Activated naive CD8-positive, alpha-beta T cell (primary cell): ENCODE measurements around the gene ATXN7L1.
"Not testable (repeated sequence)": the region's sequence is repeated elsewhere in the genome, so short reads cannot be mapped to it uniquely, and the experiment has no call there.

Source experiments
- H3K27ac Mint-ChIP-seq: one replicate; pipeline ENCODE4 v1.8.0; 2021; ENCODE audit warnings: mixed read lengths
- H3K27me3 Mint-ChIP-seq: one replicate; pipeline ENCODE4 v1.8.0; 2021; ENCODE audit warnings: mixed read lengths
- H3K36me3 Mint-ChIP-seq: one replicate; pipeline ENCODE4 v1.8.0; 2021; ENCODE audit warnings: mixed read lengths
- H3K4me1 Mint-ChIP-seq: one replicate; pipeline ENCODE4 v1.8.0; 2021; ENCODE audit warnings: low read depth, mixed read lengths
- H3K4me3 Mint-ChIP-seq: one replicate; pipeline ENCODE4 v1.8.0; 2021; ENCODE audit warnings: mild to moderate bottlenecking, mixed read lengths
- H3K9me3 Mint-ChIP-seq: one replicate; pipeline ENCODE4 v1.8.0; 2021; ENCODE audit warnings: low read depth, mixed read lengths

The ATXN7L1 gene

GRCh38 chr7:105699568-105700236, 176.7 kb downstream of the ATXN7L1 start:
- Mint-ChIP-seq H3K36me3 (peaks cover 2% of the 10 kb centered on the region), H3K9me3 (no peaks in the 10 kb centered on the region), H3K27me3 (no peaks in the 10 kb centered on the region)

DNA sequence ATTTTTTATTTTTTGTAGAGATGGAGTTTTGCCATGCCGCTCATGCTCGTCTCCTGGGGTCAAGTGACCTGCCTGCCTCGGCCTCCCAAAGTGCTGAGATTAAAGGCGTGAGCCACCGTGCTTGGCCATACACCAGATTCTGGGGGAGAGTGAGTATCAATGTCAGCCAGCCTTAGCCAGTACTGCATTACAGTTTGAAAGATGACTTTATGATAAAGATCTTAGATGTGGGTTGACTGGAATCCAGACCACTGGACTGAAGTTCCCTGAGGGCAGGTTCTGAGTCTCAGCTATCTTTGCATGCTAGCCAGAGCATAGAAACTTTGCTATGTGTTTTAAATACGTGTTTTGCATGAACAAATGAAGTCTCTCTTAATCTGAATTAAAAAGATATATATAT, 177.9 kb downstream of the ATXN7L1 start:
- H3K27ac Mint-ChIP-seq = no peak overlapping the region
- H3K27me3 Mint-ChIP-seq = no peaks in the 10 kb centered on the region
- no peaks in the 10 kb centered on the region for H3K9me3 Mint-ChIP-seq
- H3K4me3 Mint-ChIP-seq = no peak overlapping the region
- H3K4me1 Mint-ChIP-seq = peaks cover 3% of the 10 kb centered on the region
- peaks cover 2% of the 10 kb centered on the region for H3K36me3 Mint-ChIP-seq

More at GRCh38 chr7:105699568-105700236, 176.7 kb downstream of the ATXN7L1 start:
- Mint-ChIP-seq H3K4me3 (no peak overlapping the region), H3K27ac (no peak overlapping the region), H3K4me1 (no peaks in the 10 kb centered on the region)

DNA sequence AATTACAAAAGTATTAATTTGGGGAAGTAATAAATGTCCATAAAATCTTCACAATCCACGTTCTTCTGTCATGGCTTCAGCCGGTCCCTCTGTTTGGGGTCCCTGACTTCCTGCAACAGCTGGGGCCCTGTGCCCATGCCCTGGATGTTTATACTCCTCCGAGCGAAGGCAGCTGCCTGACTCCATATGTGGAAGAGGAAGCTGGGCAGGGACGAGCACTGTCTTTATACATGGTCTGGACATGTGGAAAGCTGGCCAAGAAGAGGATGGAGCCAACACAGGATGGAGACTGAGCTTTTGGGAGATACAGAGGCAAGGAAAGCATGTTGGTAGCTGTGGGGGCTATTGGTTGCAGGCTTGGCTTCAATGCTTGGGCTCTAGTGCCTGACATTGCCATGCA, 178.6 kb downstream of the ATXN7L1 start:
- Mint-ChIP-seq H3K4me3 (no peak overlapping the region), H3K4me1 (peaks cover 11% of the 10 kb centered on the region), H3K27me3 (no peaks in the 10 kb centered on the region), H3K9me3 (no peaks in the 10 kb centered on the region), H3K36me3 (peaks cover 2% of the 10 kb centered on the region), H3K27ac (no peak overlapping the region)

- peaks cover 14% of the 10 kb centered on the region for H3K4me1 Mint-ChIP-seq
- H3K27ac Mint-ChIP-seq = not testable (repeated sequence)
Observed at GRCh38 chr7:105697169-105697568, 179.2 kb downstream of the ATXN7L1 start.

GRCh38 chr7:105693576-105693975, 182.8 kb downstream of the ATXN7L1 start:
- no peak overlapping the region for H3K27ac Mint-ChIP-seq
- H3K36me3 Mint-ChIP-seq = peaks cover 2% of the 10 kb centered on the region
- H3K4me1 Mint-ChIP-seq = peaks cover 44% of the 10 kb centered on the region
- no peak overlapping the region for H3K4me3 Mint-ChIP-seq
- no peaks in the 10 kb centered on the region for H3K27me3 Mint-ChIP-seq
- no peaks in the 10 kb centered on the region for H3K9me3 Mint-ChIP-seq

More at GRCh38 chr7:105697169-105697568, 179.2 kb downstream of the ATXN7L1 start:
- H3K27me3 Mint-ChIP-seq, H3K9me3 Mint-ChIP-seq, H3K36me3 Mint-ChIP-seq, H3K4me3 Mint-ChIP-seq: not testable (repeated sequence)

DNA sequence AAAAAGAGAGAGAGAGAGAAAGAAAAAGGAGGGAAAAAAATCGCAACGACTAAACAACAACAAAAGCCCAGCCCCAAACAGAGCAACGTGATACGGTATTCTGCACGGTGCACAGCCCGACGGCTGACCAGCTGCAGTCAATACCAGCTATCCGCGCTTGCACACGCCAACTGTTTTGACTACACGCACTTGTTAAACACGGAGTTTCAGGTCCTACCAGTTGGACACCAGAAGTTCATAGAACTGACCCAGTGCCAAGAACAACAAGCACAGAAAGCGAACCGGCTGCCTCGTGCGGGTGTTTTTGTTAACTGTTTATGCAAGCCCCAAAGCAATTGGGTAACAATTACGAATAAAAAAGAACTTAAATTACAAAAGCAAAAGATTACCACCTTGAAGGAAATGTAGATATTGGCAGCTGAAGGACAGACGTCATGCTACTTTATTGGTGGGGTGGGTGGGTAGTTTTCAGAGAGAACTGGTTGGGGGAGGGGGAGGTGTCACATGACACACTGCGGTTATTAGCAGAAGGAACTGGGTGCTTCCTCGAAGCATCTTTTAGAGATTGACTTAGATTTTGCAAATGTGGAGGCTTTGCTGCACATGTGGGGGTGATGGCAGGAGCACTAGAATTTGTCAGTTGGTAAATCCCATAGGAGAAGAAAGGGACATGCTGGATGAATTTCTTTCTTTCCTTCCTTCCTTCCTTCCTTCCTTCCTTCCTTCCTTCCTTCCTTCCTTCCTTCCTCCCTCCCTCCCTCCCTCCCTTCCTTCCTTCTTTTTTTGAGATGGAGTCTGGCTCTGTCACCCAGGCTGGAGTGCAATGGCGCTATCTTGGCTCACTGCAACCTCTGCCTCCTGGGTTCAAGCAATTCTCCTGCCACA, 184.5 kb downstream of the ATXN7L1 start:
- H3K36me3 Mint-ChIP-seq = peaks cover 4% of the 10 kb centered on the region
- peak overlapping the region; percentile 96 for H3K27ac Mint-ChIP-seq
- peak overlapping the region; percentile 96 for H3K4me3 Mint-ChIP-seq
- H3K4me1 Mint-ChIP-seq = peaks cover 55% of the 10 kb centered on the region
- no peaks in the 10 kb centered on the region for H3K9me3 Mint-ChIP-seq
- H3K27me3 Mint-ChIP-seq = no peaks in the 10 kb centered on the region

DNA sequence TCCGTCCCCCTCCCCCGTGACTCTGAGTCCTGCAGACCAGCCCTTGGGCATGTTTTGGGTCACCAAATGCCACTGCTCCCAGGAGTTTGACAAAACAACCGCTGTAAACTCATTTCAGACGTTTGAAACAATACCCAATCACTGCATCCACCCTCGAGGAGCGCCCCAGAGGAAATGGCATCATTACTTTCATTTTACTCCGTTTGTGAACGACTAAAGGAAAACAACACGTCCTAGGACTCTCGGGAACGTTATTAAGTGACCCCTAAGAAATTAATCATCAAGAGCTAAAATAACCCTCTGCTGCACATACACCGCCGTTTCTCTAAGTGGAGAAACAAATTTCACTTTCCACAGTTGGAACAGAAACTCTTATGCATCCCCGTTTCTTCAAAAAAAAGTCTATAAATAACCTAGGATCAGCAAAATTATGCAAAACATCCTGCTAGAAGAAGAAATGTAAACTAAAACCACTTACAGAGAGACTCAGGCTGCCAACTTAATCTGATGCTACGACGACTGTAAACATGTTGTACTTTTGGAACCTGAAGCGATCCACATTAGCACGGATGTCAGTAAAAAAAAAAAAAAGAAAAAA, 185.2 kb downstream of the ATXN7L1 start:
- Mint-ChIP-seq H3K36me3 (peaks cover 5% of the 10 kb centered on the region), H3K27me3 (no peaks in the 10 kb centered on the region), H3K4me3 (peak overlapping the region; percentile 96), H3K27ac (peak overlapping the region; percentile 96), H3K9me3 (no peaks in the 10 kb centered on the region), H3K4me1 (peaks cover 56% of the 10 kb centered on the region)

- peak overlapping the region; percentile 96 for H3K4me3 Mint-ChIP-seq
- peak overlapping the region; percentile 96 for H3K27ac Mint-ChIP-seq
- H3K4me1 Mint-ChIP-seq = peaks cover 59% of the 10 kb centered on the region
- H3K27me3 Mint-ChIP-seq = no peaks in the 10 kb centered on the region
- H3K36me3 Mint-ChIP-seq = peaks cover 5% of the 10 kb centered on the region
- no peaks in the 10 kb centered on the region for H3K9me3 Mint-ChIP-seq
Observed at GRCh38 chr7:105690325-105690945, 186.0 kb downstream of the ATXN7L1 start.

- peaks cover 9% of the 10 kb centered on the region for H3K36me3 Mint-ChIP-seq
- no peaks in the 10 kb centered on the region for H3K9me3 Mint-ChIP-seq
- peak overlapping the region; percentile 4 for H3K4me3 Mint-ChIP-seq
- no peaks in the 10 kb centered on the region for H3K27me3 Mint-ChIP-seq
- H3K27ac Mint-ChIP-seq = peak overlapping the region; percentile 46
- H3K4me1 Mint-ChIP-seq = peaks cover 60% of the 10 kb centered on the region
Observed at GRCh38 chr7:105689067-105689819, 187.2 kb downstream of the ATXN7L1 start.

DNA sequence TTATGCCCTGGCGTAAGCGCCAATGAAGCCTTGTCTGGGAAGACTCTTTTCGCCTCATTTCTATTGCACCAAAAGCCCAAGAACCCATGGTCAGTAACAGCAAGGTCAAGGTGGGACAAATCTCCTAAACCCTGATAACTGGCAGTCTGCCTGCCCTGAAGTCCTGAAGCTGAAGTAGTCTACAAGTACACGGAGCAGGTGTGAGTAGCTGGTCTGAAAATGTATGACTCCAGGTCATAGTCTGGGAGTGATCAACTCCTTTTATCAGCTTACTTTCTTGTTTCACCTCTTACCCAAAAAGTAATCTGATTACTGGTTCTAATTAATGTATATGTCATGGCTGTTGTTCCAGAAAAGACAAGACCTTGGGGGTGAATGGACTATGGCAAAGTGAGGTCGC, 187.8 kb downstream of the ATXN7L1 start:
- no peaks in the 10 kb centered on the region for H3K9me3 Mint-ChIP-seq
- peaks cover 12% of the 10 kb centered on the region for H3K36me3 Mint-ChIP-seq
- H3K4me3 Mint-ChIP-seq = no peak overlapping the region
- H3K27ac Mint-ChIP-seq = no peak overlapping the region
- H3K27me3 Mint-ChIP-seq = no peaks in the 10 kb centered on the region
- H3K4me1 Mint-ChIP-seq = peaks cover 59% of the 10 kb centered on the region

DNA sequence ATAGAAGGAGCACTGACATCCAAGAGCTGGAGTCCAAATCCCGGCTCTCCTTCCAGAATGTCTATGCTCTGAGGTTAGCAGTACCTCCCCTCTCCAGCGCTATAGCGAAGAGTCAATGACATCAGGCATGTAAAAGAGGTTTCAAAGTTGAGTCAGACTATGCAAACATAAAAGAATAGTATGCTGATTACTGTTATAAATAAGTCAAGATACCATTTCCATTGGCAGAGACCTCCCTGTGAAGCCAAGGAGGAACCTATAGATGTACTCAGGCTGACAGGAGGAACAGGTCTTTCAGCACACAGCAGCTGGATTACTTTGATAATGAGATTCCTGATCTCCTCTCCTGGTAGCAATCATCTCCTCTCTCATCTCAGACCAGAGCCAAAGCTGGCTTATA, 191.2 kb downstream of the ATXN7L1 start:
- Mint-ChIP-seq H3K36me3 (peaks cover 19% of the 10 kb centered on the region), H3K27me3 (no peaks in the 10 kb centered on the region), H3K4me1 (peaks cover 29% of the 10 kb centered on the region), H3K4me3 (no peak overlapping the region), H3K9me3 (no peaks in the 10 kb centered on the region), H3K27ac (no peak overlapping the region)

- Mint-ChIP-seq H3K4me1 (peaks cover 36% of the 10 kb centered on the region), H3K4me3 (no peak overlapping the region), H3K9me3 (no peaks in the 10 kb centered on the region), H3K27me3 (no peaks in the 10 kb centered on the region), H3K27ac (no peak overlapping the region), H3K36me3 (peaks cover 19% of the 10 kb centered on the region)
Observed at GRCh38 chr7:105682341-105683060, 193.9 kb downstream of the ATXN7L1 start.

- Mint-ChIP-seq H3K36me3 (peaks cover 14% of the 10 kb centered on the region), H3K9me3 (no peaks in the 10 kb centered on the region), H3K4me1 (peaks cover 46% of the 10 kb centered on the region), H3K4me3 (no peak overlapping the region), H3K27ac (no peak overlapping the region), H3K27me3 (no peaks in the 10 kb centered on the region)
Observed at GRCh38 chr7:105680505-105681187, 195.8 kb downstream of the ATXN7L1 start.
